HG02571 (cell line): ENCODE measurements around the gene SNX30.

Experiments used
- ATAC-seq: cut with Tn5 transposase; IDR thresholded peaks from one replicate; pipeline ENCODE4 v1.9.1; 2021; ENCODE audit warnings: mild to moderate bottlenecking, moderate library complexity; ENCODE audit not compliant: unreplicated experiment

The SNX30 gene

GRCh38 chr9:112752334-112753125 lies 2.0 kb downstream of the SNX30 start:
- ATAC-seq: no peak

DNA sequence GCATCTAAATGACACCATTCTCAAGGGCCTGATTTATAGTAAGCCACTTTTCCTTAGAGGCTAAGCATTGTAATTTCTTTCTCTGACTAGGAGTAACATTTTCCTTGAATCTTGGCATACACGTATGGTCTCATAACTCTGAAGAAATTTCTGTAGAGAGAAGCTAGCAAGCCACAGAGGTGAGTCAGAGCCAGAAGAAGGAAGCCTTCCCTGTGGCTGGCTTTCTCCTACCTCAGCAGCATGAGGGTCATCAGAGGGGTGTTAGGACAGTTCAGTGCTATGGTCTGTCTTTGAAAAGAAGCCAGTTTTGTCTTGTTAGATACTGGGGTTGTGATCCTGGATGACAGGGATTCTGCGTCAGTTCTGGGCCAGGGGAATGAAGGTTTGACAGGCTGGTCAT lies 3.2 kb downstream of the SNX30 start:
- ATAC-seq: no peak

DNA sequence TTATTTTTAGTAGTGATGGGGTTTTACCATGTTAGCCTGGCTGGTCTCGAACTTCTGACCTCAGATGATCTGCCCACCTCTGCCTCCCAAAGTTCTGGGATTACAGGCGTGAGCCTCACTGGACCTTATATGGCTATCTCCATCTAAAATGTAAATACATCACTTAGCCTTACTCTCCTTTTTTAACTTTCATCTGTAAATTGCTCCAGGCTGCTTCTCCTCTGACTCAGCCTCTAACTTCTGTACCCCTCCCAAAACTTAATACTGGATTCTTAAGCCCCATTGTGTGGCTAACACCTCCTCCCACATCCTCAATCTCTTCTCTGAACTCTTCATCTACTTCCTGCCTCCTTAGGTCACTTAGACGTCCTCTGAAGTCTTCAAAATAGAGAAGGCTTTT lies 4.0 kb downstream of the SNX30 start:
- ATAC-seq: no peak

GRCh38 chr9:112755016-112755427 lies 4.5 kb downstream of the SNX30 start:
- no peak for ATAC-seq

GRCh38 chr9:112755675-112756074 lies 5.1 kb downstream of the SNX30 start:
- ATAC-seq: no peak

- ATAC-seq: no peak
Observed at GRCh38 chr9:112757282-112757883, 6.8 kb downstream of the SNX30 start.

GRCh38 chr9:112757940-112758339 lies 7.4 kb downstream of the SNX30 start:
- no peak for ATAC-seq

GRCh38 chr9:112760821-112761220 lies 10.3 kb downstream of the SNX30 start:
- no peak for ATAC-seq

- ATAC-seq: no peak
Observed at GRCh38 chr9:112761912-112762655, 11.5 kb downstream of the SNX30 start.

- no peak for ATAC-seq
Observed at GRCh38 chr9:112762726-112763518, 12.4 kb downstream of the SNX30 start.

- no peak for ATAC-seq
Observed at GRCh38 chr9:112764344-112764743, 13.8 kb downstream of the SNX30 start.

DNA sequence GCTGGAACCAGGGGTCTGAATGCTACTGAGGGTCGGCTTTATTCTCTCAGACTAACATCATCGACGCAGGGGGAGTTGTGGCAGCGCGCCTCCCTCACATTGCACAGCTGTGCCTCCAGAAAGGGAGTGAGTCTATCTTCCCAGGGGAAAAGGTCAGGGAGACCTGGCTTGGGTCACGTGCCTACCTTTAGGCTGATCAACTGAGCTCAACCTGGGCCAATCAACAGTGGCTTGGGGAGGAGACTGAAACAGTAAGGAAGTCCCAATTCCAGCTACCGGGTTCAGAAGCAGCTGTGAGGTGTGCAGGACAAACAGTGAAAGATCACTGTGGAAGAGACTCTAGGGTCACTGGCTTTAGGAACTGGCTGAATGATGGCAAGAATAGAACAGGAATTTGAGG lies 14.3 kb downstream of the SNX30 start:
- no peak for ATAC-seq

DNA sequence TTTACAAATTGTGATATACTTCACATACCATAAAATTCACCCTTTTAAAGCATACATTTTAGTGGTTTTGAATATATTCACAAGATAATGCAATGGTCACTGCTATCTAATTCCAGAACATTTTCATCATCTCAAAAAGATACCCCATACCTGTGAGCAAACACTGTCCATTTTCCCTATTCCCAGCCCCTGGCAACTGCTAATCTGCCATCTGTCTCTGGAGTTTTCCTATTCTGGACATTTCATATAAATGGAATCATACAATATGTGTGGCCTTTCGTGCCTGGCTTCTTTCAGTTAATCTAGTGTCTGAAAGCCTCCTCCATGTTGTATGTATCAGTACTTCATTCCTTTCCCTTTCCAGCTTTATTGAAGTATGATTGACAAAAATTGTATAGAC lies 14.7 kb downstream of the SNX30 start:
- no peak for ATAC-seq

- ATAC-seq: no peak
Observed at GRCh38 chr9:112771359-112772214, 21.0 kb downstream of the SNX30 start.

DNA sequence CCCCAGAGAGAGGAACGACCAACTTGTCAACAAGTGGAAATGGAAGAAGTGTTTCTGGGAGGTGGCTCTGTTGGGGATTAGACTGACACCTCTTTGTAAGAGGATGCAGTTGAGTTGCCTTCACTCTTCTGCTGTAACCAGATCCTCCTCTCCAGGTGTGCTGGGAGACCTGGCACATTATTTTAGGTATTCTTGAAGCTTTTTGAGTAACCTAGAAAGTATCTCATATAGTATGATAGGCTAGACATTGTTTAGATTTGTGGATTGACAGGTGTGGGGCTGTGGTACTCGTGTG lies 21.6 kb downstream of the SNX30 start:
- ATAC-seq: no peak

- no peak for ATAC-seq
Observed at GRCh38 chr9:112772551-112772950, 22.0 kb downstream of the SNX30 start.

- peak; percentile 51 for ATAC-seq
Observed at GRCh38 chr9:112774006-112774996, 23.7 kb downstream of the SNX30 start.

DNA sequence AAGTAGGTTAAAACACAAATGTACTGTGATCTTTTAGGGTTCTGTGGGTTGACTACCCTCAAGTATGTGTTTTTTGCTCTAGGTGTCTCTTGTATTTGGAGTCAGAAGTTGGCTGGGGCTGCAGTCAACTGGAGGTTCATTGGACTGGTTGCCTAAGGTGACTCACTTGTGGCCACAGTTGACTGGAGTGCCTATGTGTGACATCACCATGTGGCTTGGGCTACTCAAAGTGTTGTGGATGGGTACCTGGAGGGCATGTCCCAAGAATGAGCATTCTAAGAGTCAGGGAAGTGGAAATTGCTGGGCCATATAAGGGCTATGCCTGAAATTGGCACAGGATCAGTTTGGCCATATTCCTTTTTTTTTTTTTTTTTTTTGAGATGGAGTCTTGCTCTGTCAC lies 27.4 kb downstream of the SNX30 start:
- no peak for ATAC-seq

DNA sequence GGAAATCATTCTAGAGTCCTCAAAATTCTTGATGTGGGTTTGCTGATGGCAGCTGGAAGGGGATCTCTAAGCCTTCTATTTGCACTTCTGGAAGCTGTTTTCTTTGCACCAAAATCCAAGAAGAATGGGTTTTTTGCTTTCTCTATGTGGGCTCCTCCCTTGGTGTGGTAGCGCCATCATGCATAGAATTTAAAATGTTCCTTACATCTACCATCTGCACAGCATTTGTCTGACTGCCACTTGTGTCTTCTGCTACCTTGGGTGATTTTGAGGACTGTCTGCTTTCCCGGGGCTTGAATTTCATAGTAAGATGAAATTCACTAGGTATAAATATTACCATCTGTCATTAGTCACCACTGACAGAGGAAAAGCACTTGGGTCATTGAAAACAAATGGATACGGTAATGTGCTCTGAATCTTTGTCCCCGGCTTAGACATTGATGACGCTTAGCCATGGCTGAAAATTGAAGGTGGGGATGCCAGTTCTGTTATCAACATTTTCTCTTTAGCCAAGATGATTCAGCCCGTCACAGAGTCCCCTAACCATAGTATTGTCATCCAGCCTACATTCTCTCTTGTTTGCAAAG lies 30.0 kb downstream of the SNX30 start:
- ATAC-seq: no peak
